Measurements from ENCODE around the gene ZNF888.
A peak's percentile ranks its signal among the peaks of the same experiment; 100 is the strongest.
"Not testable (repeated sequence)": the region's sequence is repeated elsewhere in the genome, so short reads cannot be mapped to it uniquely, and the experiment has no call there.

Gene ZNF888

DNA sequence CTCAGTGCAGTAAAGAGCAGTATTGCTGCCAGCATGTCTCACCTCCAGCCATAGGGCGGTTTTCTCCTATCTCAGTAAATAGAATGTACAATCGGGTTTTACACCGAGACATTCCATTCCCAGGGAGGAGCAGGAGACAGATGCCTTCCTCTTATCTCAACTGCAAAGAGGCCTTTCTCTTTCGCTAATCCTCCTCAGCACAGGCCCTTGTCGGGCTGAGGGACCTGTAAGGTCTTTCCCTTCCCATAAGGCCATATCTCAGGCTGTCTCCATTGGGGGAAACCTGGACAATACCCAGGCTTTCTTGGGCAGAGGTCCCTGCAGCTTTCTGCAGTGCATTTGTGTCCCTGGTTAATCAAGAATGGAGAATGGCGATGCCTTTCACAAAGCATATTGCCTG is 50.2 kb downstream of the ZNF888 start:
- not testable (repeated sequence) for DNase-seq (ENCODE audit: low spot score)

DNA sequence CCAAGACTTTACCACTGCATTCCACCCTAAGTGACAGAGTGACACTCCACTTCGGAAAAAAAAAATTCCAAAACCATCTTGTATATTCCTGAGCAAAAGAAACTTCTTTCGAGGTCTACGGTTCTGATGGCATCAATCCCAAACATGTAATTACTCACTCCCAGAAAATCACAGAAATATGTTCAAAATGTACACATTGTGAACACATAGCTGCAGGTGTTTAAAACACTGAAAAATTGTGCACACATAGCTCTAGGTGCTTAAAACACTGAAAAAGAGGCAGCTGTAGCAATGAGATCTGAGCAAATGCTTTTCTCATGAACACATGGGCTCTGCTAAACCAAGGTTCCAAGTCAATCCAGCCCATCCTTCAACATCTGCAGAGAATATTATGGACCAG is 51.8 kb downstream of the ZNF888 start:
- DNase-seq (ENCODE audit: low spot score), result no peak

DNA sequence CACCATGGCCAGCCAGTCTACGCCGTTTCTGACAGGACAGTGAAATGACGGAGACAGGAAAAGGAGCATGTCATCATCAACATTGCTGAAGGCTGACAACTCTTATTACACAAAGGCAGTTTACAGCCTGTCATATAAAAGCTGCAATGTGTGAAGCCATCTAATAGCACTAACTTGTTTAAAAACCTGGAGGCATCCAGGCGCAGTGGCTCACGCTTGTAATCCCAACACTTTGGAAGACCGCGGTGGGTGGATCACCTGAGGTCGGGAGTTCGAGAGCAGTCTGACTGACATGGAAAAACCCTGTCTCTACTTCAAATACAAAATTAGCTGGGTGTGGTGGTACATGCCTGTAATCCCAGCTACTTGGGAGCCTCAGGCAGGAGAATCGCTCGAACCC is 55.2 kb downstream of the ZNF888 start:
- DNase-seq (ENCODE audit: low spot score), result not testable (repeated sequence)

DNA sequence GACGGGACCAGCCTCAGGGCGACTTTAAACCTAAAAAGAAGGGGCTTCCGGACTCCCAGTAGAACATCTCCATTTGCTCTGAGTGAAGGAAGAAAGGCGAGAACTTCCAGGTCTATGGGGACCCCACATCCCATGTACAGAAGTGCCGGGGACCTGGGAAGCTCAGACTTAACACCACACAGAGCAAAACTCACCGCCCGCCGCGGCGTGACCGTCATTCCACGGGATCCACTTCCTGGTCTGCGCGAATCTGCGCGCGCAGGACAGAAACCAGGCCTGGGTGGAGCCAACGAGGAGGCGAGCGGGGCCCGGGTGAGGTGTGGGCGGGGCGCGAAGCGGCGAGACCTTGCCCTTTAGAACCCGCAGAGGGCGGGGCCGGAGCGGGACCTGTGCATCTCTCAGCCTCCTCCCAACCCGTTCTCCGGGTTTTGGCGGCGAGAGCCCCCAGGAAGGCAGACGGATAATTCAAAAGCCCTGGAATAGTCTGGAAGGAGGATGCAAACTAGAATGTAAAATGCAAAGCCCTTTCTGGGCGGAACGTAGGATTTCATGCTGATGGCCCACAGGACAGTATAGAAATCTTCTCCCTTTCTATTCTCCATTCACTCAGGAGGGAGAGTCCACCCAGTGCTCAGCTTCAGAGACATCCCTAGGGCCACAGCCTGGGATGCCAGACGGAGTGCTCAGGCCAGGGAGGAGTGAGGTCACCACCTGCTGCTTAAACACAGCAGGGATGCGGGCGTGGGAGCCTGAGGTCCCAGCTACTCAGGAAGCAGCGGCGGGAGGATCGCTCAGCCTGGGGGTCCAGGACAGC is 65.6 kb downstream of the ZNF888 start, which contains the start of gene ZNF468:
Gene ZNF468 (minus strand): TSS at position 242 of the 814 bp plus-strand sequence. CDS start 3,347 bp downstream, outside the sequence.
- DNase-seq (ENCODE audit: low spot score), result peak; percentile 39

DNA sequence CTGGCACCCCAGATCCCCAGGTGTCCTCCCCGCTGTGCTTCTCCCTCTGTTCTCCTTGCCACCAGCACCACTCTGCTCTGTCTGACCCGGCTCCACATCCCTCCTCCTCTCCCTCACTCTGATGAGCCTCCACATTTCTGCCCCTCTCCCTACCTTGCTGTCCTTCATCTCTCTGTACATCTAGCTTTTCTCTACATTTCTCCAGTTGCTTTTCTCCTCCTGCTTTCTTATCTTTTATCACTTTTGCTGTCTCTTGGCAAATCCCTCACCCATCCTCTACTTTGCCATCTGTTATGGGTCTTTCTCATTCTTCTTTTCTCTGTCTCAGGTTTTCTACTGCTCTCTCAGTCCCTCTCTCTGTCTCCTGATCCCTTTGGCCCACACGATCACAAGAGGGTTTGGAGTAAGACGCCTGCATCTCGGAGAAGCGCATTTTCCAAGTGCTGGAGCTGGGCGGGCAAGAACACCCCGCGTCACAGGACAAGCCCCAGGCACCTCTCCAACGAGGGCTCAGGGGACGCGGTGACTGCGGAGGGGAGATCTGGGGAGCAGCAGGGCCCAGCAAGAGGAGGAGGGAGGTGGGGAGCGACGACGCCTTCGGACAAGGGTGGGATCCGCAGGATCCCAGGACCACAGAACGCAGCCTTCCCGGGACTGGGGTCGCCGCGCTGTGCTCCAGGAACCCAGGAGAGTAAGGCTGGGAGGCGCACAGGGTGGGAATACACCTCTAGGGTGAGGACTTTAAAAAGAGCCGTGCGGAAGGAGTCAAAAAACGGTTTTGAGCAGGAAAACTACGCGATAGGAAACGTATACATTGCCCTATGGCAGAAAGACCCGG is 66.5 kb downstream of the ZNF888 start:
- not testable (repeated sequence) for DNase-seq (ENCODE audit: low spot score)

Data from SW480 (cell line).